ENCODE measurements around the gene ARNT2. TPM values are rescaled to one million over a fixed set of nuclear protein-coding genes. Genes with fewer than 3 reads are reported as not detected.

The ARNT2 gene
- polyA plus RNA-seq, 1 of the 3 experiments (the other 2 are of a cell fraction), result 17.0 TPM

DNA sequence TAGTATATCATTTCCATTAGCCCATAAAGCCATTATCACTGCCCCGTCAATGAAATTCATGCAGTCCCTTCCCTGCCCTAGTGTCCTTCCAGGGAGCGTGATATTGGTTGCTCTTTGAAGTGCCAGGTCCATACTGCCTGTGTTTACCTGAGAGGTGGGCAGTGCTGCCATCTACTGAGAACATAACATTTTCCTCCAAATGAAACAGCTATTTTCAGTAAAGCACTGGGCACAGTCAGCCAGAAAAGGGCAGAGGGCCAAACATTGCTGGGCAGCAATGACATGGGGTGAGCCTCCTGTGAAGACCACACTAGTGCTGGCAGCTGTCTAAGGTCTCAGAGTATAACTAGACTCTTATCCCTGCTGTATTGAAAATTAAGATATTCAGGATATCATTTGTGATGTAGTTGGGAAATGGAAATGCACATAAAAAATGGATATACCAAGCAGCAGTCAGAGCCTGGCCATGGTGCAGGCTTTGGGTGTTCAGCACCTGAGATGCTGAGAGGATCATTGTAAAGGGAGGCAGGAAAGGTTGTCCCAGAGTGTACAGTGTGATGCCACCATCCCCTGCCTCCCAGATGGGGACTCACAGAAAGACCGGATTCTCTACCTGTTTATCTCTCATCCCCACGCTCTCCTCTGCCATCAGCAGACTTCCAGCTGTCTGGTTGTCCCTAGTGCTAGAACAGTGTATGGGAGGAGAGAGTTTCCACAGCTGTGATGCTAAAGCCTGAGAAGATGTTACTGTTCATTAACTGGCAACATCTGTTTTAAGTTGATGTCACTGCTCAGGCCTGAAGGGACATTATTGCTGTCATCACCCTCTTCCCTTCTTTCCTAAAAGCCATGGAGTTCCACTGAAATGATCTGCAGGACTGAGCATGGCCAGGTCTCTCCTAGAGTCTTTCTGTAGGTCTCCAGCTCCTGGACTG is 108.8 kb downstream of the ARNT2 start (continued):
- TF ChIP-seq MAX (IDR thresholded peaks at IDR 0.05; ENCODE audit: low read depth), result no peak
- TF ChIP-seq CTCF (IDR thresholded peaks at IDR 0.05), result peak; percentile 41
- TF ChIP-seq RCOR1 (IDR thresholded peaks at IDR 0.05; ENCODE audit: low read length), result no peak
- TF ChIP-seq GABPA (IDR thresholded peaks at IDR 0.05; ENCODE audit: low read depth), result no peak
- TF ChIP-seq SIN3A (IDR thresholded peaks at IDR 0.05; ENCODE audit: borderline replicate concordance, low read depth, low read length), result no peak
- TF ChIP-seq MXI1 (IDR thresholded peaks at IDR 0.05; ENCODE audit: low read depth, low read length), result no peak

- H3K79me2 ChIP-seq (ENCODE audit: insufficient read depth), result no peaks in the 10 kb centered on the region
- H3K27ac ChIP-seq (ENCODE audit: low read depth in 2 of 2, low read length in 1 of 2), result no peak overlapping the region
- peaks cover 4 to 39% of the 10 kb centered on the region in 2 experiments for H3K36me3 ChIP-seq (replicated peaks in 1 of 2; ENCODE audit: control insufficient read depth in 1 of 2, insufficient read depth in 2 of 2, low read length in 1 of 2)
Measured at GRCh38 chr15:80514071-80514780, 110.0 kb downstream of the ARNT2 start.

More at GRCh38 chr15:80514071-80514780, 110.0 kb downstream of the ARNT2 start:
- ChIA-PET CTCF (interaction anchor here (1.3 to 2.4 kb wide), 3 partner anchors 48 to 265 kb away, joined by 3 to 16 read pairs (median 3); partner anchors contain the start of gene CEMIP), POLR2A (no interaction called here)
- WGBS (ENCODE audit: low lambda C conversion rate), result 94% methylated on average over 10 of the region's 10 CpGs
- Histone ChIP-seq H3K4me1 (ENCODE audit: control insufficient read depth in 1 of 2, insufficient read depth in 2 of 2, low read depth in 1 of 2, low read length in 1 of 2) (peaks cover 0 to 6% of the 10 kb centered on the region in 2 experiments; a peak in 1 of 4 replicates), H3K9me2 (no peaks in the 10 kb centered on the region), H4K20me1 (ENCODE audit: insufficient read depth) (no peaks in the 10 kb centered on the region), H3K4me3 (ENCODE audit: low read depth in 2 of 2, low read length in 1 of 2) (no peak overlapping the region), H3F3A (replicated peaks; ENCODE audit: insufficient read depth) (no peaks in the 10 kb centered on the region), H3K27me3 (ENCODE audit: insufficient read depth) (no peaks in the 10 kb centered on the region), H3K9me3 (peaks cover 13% of the 10 kb centered on the region), H2AFZ (ENCODE audit: low read depth) (no peak overlapping the region), H3K9ac (no peak overlapping the region), H3K4me2 (no peak overlapping the region)
- TF ChIP-seq NRF1 (IDR thresholded peaks at IDR 0.05; ENCODE audit: low read depth, low read length), result no peak
- no peak for TF ChIP-seq RXRA (IDR thresholded peaks at IDR 0.05; ENCODE audit: borderline replicate concordance, low read depth)
- TF ChIP-seq GATA2 (CRISPR knock-in tag; IDR thresholded peaks at IDR 0.05), result no peak
- TF ChIP-seq USF2 (IDR thresholded peaks at IDR 0.05; ENCODE audit: borderline replicate concordance, low read depth, low read length), result no peak
- TF ChIP-seq TAF1 (IDR thresholded peaks at IDR 0.05; ENCODE audit: borderline replicate concordance, low read depth, low read length), result no peak
- TF ChIP-seq CTCF (IDR thresholded peaks at IDR 0.05), result no peak
- no peak for TF ChIP-seq POLR2AphosphoS5 (IDR thresholded peaks at IDR 0.05; ENCODE audit: low read depth, low read length)
- no peak for TF ChIP-seq NFIC (IDR thresholded peaks at IDR 0.05; ENCODE audit: borderline replicate concordance)
- no peak for TF ChIP-seq TCF12 (IDR thresholded peaks at IDR 0.05)
- TF ChIP-seq FOXM1 (IDR thresholded peaks at IDR 0.05; ENCODE audit: low read depth), result no peak
- no peak for TF ChIP-seq MAX (IDR thresholded peaks at IDR 0.05; ENCODE audit: low read depth)
- TF ChIP-seq USF1 (IDR thresholded peaks at IDR 0.05; ENCODE audit: borderline replicate concordance, low read depth), result no peak
- DNase-seq, result no peak
